Myocyte (in vitro differentiated cells): ENCODE measurements around the gene MRPL52. TPM values are rescaled to one million over a fixed set of nuclear protein-coding genes. Genes with fewer than 3 reads are reported as not detected.

ENCODE experiments used
- DNase-seq: peaks from one replicate; pipeline ENCODE4 v3.0.0-alpha.2; 2012; ENCODE audit warnings: low read depth
- total RNA-seq: library from RNA; depleted of rRNA; stranded (reverse); fragments of >200 nt; gene quantifications from 2 replicates; pipeline ENCODE4 v1.2.3, GENCODE V29; 2014

MRPL52 gene
- total RNA-seq, 1 donor from 2014 or later = 21.8 TPM

- DNase-seq = peak; percentile 83
Measured at GRCh38 chr14:22878271-22879246, 48.9 kb downstream of the MRPL52 start.

- DNase-seq = no peak
Measured at GRCh38 chr14:22882064-22882463, 52.4 kb downstream of the MRPL52 start.

GRCh38 chr14:22882529-22883172 lies 53.0 kb downstream of the MRPL52 start:
- peak; percentile 25 for DNase-seq

DNA sequence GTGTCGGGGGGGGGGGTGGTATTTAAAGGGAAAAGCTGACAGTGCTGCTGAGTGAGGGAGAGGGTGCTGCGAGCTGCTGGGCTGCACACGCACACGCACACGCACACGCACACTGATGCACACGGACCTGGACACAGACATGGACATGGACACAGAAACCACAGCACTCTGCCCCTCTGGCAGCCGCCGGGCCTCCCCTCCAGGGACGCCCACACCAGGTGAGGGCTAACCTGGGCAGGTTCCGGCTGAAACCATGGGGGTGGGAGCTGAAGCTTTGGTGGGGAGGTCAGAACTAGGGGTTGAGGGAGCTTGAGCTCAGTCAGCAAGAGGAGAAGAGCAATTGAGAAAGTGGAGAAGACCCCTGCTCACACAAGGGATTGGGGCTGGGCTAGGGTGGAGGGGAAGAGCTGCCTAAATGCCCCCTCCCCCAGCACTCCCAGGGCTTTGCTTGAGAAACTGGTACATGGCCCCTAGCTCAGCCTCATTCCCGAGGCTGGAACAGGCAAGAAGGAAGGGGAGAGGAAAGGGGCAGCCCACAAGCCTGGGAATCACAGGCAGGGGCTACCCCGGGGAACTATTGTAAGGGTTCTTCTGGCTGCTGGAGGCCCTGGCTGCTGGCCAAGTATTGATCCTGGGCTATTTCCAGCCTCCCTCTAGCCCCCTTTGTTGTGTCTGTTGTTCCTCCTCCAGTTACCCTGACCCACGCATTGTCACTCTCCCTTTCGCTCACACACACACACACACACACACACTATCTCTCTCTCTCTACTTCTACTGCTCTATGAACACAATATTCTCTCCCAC lies 53.7 kb downstream of the MRPL52 start, which contains the start of gene REM2:
Gene REM2 (plus strand): TSS at position 50 of the 804 bp plus-strand sequence. CDS start 66 bp downstream, at position 116.
- no peak for DNase-seq

DNA sequence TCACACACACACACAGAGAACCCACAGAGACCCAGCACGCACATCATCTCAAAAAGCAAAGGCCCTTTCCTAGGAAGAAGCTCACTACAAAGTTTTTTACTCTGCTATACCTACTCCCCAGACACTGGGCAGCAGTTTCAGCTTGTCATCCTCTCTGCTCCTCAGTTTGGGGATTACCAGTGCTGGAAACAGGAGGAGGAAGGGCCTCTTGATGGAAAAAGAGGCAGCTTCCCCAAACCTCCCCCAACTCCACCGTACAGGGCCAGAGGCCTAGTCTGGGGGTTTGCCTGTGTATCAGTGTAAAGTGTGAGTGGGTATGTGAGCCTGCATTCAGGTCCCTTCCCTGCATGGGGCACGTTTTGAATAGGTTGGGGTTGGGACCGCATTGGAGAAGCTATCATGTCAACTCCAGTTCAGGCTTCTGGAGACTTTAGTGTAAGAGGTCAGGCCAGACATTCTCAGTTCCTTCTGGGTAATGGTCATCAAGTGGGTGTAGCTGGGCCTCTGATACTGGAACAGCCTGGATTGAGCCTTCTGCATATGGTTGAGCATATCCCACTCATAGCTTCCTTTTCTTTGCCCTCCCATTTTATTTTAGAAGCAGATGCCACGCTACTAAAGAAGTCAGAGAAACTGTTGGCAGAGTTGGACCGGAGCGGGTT lies 54.5 kb downstream of the MRPL52 start:
- no peak for DNase-seq

Other genes starting within 250 kb of the MRPL52 start
- 269 and 398 TPM in 2 replicates for gene DAD1, start 240.7 kb upstream of the MRPL52 start, total RNA-seq
- gene ABHD4, start 231.6 kb upstream of the MRPL52 start, total RNA-seq = 28.5 and 33.2 TPM in 2 replicates
- gene OR6J1, start 185.5 kb upstream of the MRPL52 start, total RNA-seq = not detected in 2 replicates
- 119 and 141 TPM in 2 replicates for gene OXA1L, start 63.2 kb upstream of the MRPL52 start, total RNA-seq
- 63.5 and 76.5 TPM in 2 replicates for gene SLC7A7, start 14.5 kb upstream of the MRPL52 start, total RNA-seq
- gene MMP14, start 6.7 kb downstream of the MRPL52 start, total RNA-seq = 423 and 532 TPM in 2 replicates
- gene LRP10, start 41.9 kb downstream of the MRPL52 start, total RNA-seq = 81.6 and 106 TPM in 2 replicates
- 0.42 and 0.78 TPM in 2 replicates for gene REM2, start 53.3 kb downstream of the MRPL52 start, total RNA-seq
- gene RBM23, start 89.3 kb downstream of the MRPL52 start, total RNA-seq = 74.9 and 440 TPM in 2 replicates
- 64.1 and 75.9 TPM in 2 replicates for gene PRMT5, start 99.5 kb downstream of the MRPL52 start, total RNA-seq
- gene HAUS4, start 127.2 kb downstream of the MRPL52 start, total RNA-seq = 17.4 and 21.2 TPM in 2 replicates
- 150 and 178 TPM in 2 replicates for gene AJUBA, start 152.7 kb downstream of the MRPL52 start, total RNA-seq
- gene C14orf93, start 180.3 kb downstream of the MRPL52 start, total RNA-seq = 5.5 and 7.2 TPM in 2 replicates
- 250 and 303 TPM in 2 replicates for gene PSMB5, start 205.0 kb downstream of the MRPL52 start, total RNA-seq
- not detected in 2 replicates for gene PSMB11, start 212.3 kb downstream of the MRPL52 start, total RNA-seq
- 3.2 and 3.7 TPM in 2 replicates for gene CDH24, start 227.6 kb downstream of the MRPL52 start, total RNA-seq